CD14-positive monocyte (primary cell): ENCODE measurements around the gene CEBPZOS. TPM values are rescaled to one million over a fixed set of nuclear protein-coding genes. Genes with fewer than 3 reads are reported as not detected.

Experiments
- DNase-seq, 3 donors: peaks; one replicate each; pipeline ENCODE4 v3.0.0-alpha.2; 2011 to 2022
- H2AFZ ChIP-seq: 2 replicates; pipeline ENCODE4 v1.6.0; 2012; ENCODE audit warnings: mild to moderate bottlenecking, low read depth, low read length, inconsistent platforms; ENCODE audit not compliant: insufficient read depth, poor library complexity, severe bottlenecking
- H3K27ac ChIP-seq, 2 donors: 1 replicate in 1 of 2; 2 replicates in 1 of 2; pipeline ENCODE4 v1.5.1; 2012 to 2013; ENCODE audit warnings: low read length in 2 of 2, control low read depth in 1 of 2, inconsistent platforms in 1 of 2, low read depth in 1 of 2, mild to moderate bottlenecking in 1 of 2
- H3K27me3 ChIP-seq, 2 donors: one replicate each; pipeline versions ENCODE4 v1.6.0 to v1.6.1; 2011 to 2013; ENCODE audit warnings: low read length in 2 of 2; ENCODE audit not compliant: control insufficient read depth in 2 of 2, insufficient read depth in 2 of 2
- H3K36me3 ChIP-seq, 2 donors: replicated peaks in 1 of 2; 1 replicate in 1 of 2; 2 replicates in 1 of 2; pipeline versions ENCODE4 v1.5.1 to v1.6.1; 2012 to 2013; ENCODE audit warnings: low read length in 2 of 2, control low read depth in 1 of 2, inconsistent platforms in 1 of 2, mild to moderate bottlenecking in 1 of 2; ENCODE audit not compliant: insufficient read depth in 2 of 2, control insufficient read depth in 1 of 2
- H3K4me1 ChIP-seq, 2 donors: 1 replicate in 1 of 2; 2 replicates in 1 of 2; pipeline versions ENCODE4 v1.5.1 to v1.6.1; 2012 to 2013; ENCODE audit warnings: low read length in 2 of 2, control low read depth in 1 of 2, inconsistent platforms in 1 of 2, mild to moderate bottlenecking in 1 of 2, moderate library complexity in 1 of 2; ENCODE audit not compliant: insufficient read depth in 2 of 2, control insufficient read depth in 1 of 2
- H3K4me2 ChIP-seq: replicated peaks from 2 replicates; pipeline ENCODE3; 2012; ENCODE audit warnings: low read length, moderate library complexity, mild to moderate bottlenecking; ENCODE audit not compliant: poor library complexity, severe bottlenecking; ENCODE audit errors: extremely low read depth
- H3K4me3 ChIP-seq, 3 experiments: fragments of 200-600 bp in 1 of 3; sonication (generic) in 1 of 3; replicated peaks in 1 of 3; 1 replicate in 2 of 3; 2 replicates in 1 of 3; pipeline ENCODE4 v1.5.1; 2011 to 2013; ENCODE audit warnings: low read length in 3 of 3, mild to moderate bottlenecking in 3 of 3, control low read depth in 2 of 3, low read depth in 2 of 3, inconsistent platforms in 1 of 3, moderate library complexity in 1 of 3
- H3K79me2 ChIP-seq: 2 replicates; pipeline ENCODE4 v1.6.0; 2012; ENCODE audit warnings: mild to moderate bottlenecking, control low read depth, inconsistent platforms, low read length, moderate library complexity; ENCODE audit not compliant: insufficient read depth
- H3K9ac ChIP-seq: 2 replicates; pipeline ENCODE4 v1.6.0; 2017; ENCODE audit warnings: low read length, mild to moderate bottlenecking; ENCODE audit not compliant: insufficient read depth, poor library complexity, severe bottlenecking
- H3K9me3 ChIP-seq, 2 donors: replicated peaks in 1 of 2; 1 replicate in 1 of 2; 2 replicates in 1 of 2; pipeline versions ENCODE4 v1.5.1 to v1.6.1; 2012 to 2013; ENCODE audit warnings: low read length in 2 of 2, control low read depth in 1 of 2; ENCODE audit not compliant: control insufficient read depth in 1 of 2, insufficient read depth in 1 of 2
- H4K20me1 ChIP-seq: 2 replicates; pipeline ENCODE4 v1.6.0; 2012; ENCODE audit warnings: mild to moderate bottlenecking, low read length, control low read depth, moderate library complexity; ENCODE audit not compliant: insufficient read depth
- H3K27ac Mint-ChIP-seq, 7 donors: one replicate each; pipeline ENCODE4 v1.8.0; 2020; ENCODE audit warnings: mild to moderate bottlenecking in 7 of 7, mixed read lengths in 7 of 7, moderate library complexity in 6 of 7, inconsistent platforms in 2 of 7
- H3K27me3 Mint-ChIP-seq, 3 donors: one replicate each; pipeline ENCODE4 v1.8.0; 2021 to 2022; ENCODE audit warnings: low read depth in 3 of 3, mild to moderate bottlenecking in 3 of 3, mixed read lengths in 3 of 3, moderate library complexity in 3 of 3, inconsistent platforms in 1 of 3
- H3K36me3 Mint-ChIP-seq, 2 donors: one replicate each; pipeline ENCODE4 v1.8.0; 2020; ENCODE audit warnings: mixed read lengths in 2 of 2, inconsistent platforms in 1 of 2, mild to moderate bottlenecking in 1 of 2
- H3K4me1 Mint-ChIP-seq: one replicate; pipeline ENCODE4 v1.8.0; 2020; ENCODE audit warnings: mild to moderate bottlenecking, mixed read lengths
- H3K4me3 Mint-ChIP-seq, 2 donors: one replicate each; pipeline ENCODE4 v1.8.0; 2020; ENCODE audit warnings: mild to moderate bottlenecking in 2 of 2, mixed read lengths in 2 of 2, moderate library complexity in 1 of 2
- H3K9me3 Mint-ChIP-seq, 7 donors: one replicate each; pipeline ENCODE4 v1.8.0; 2020 to 2022; ENCODE audit warnings: mixed read lengths in 7 of 7, mild to moderate bottlenecking in 6 of 7, moderate library complexity in 6 of 7, inconsistent platforms in 2 of 7
- WGBS: methylation state at CpG from one replicate; pipeline ENCODE4 v1.1.5; 2013; ENCODE audit warnings: missing lambda C conversion rate; ENCODE audit not compliant: insufficient coverage; 5-methylcytosine and 5-hydroxymethylcytosine counted together
- intact Hi-C, 2 donors: fragments of 100-400 bp; cut with micrococcal nuclease; formaldehyde crosslinking; loops; one replicate each; pipeline versions ENCODE4 v1.15.0 to v1.15.1; 2023
- polyA plus RNA-seq, 3 donors: library from polyadenylated mRNA; depleted of rRNA in 1 of 3; unstranded in 2 of 3; stranded (reverse) in 1 of 3; fragments of 300-500 nt in 2 of 3; fragments of >200 nt in 1 of 3; fragmentation: Illumina TruSeq in 2 of 3; gene quantifications; 1 replicate in 2 of 3; 2 replicates in 1 of 3; pipeline ENCODE4 v1.2.3, GENCODE V29; 2012 to 2021
- TF ChIP-seq, protein P1 (sequence below): fragments of 200-600 bp; IDR thresholded peaks from one replicate; pipeline ENCODE4 v1.8.0; 2022; ENCODE audit warnings: antibody characterized with exemption, mild to moderate bottlenecking

The CEBPZOS gene
- polyA plus RNA-seq, 3 donors = 12.6 to 19.3 (median 18.2) TPM

- H3K27me3 Mint-ChIP-seq = peaks cover 0 to 2% (median 0%) of the 10 kb centered on the region in 3 donors
- H3K79me2 ChIP-seq = peaks cover 53% of the 10 kb centered on the region
- peaks cover 0 to 4% (median 0%) of the 10 kb centered on the region in 7 donors for H3K9me3 Mint-ChIP-seq
- no peaks in the 10 kb centered on the region for H3K9me3 ChIP-seq
- H3K27ac Mint-ChIP-seq = peak within 1 kb of the TSS; percentile 81 to 95 (median 89)
- H3K4me1 ChIP-seq = peaks cover 21 to 26% of the 10 kb centered on the region in 2 donors
- peaks cover 31% of the 10 kb centered on the region for H3K4me1 Mint-ChIP-seq
- peak within 1 kb of the TSS; percentile 70 to 89 (median 80) for H3K4me3 ChIP-seq
- peak within 1 kb of the TSS; percentile 51 to 88 for H3K27ac ChIP-seq
- peaks cover 13 to 24% of the 10 kb centered on the region in 2 donors for H3K36me3 Mint-ChIP-seq
- H3K27me3 ChIP-seq = no peaks in the 10 kb centered on the region
- peak within 1 kb of the TSS; percentile 92 for H3K9ac ChIP-seq
- 7% methylated on average over 42 of the region's 55 CpGs for WGBS
- H3K4me3 Mint-ChIP-seq = peak within 1 kb of the TSS; percentile 81 to 95
- DNase-seq = peak; percentile 64 to 71 (median 69)
- peaks cover 0 to 12% of the 10 kb centered on the region in 2 donors for H3K36me3 ChIP-seq
- TF ChIP-seq, protein P1, sequence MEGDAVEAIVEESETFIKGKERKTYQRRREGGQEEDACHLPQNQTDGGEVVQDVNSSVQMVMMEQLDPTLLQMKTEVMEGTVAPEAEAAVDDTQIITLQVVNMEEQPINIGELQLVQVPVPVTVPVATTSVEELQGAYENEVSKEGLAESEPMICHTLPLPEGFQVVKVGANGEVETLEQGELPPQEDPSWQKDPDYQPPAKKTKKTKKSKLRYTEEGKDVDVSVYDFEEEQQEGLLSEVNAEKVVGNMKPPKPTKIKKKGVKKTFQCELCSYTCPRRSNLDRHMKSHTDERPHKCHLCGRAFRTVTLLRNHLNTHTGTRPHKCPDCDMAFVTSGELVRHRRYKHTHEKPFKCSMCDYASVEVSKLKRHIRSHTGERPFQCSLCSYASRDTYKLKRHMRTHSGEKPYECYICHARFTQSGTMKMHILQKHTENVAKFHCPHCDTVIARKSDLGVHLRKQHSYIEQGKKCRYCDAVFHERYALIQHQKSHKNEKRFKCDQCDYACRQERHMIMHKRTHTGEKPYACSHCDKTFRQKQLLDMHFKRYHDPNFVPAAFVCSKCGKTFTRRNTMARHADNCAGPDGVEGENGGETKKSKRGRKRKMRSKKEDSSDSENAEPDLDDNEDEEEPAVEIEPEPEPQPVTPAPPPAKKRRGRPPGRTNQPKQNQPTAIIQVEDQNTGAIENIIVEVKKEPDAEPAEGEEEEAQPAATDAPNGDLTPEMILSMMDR = no peak
- H2AFZ ChIP-seq = peak within 1 kb of the TSS; percentile 96
- peak within 1 kb of the TSS; percentile 78 for H3K4me2 ChIP-seq
- peaks cover 28% of the 10 kb centered on the region for H4K20me1 ChIP-seq
- intact Hi-C loops = no loop called here
Measured at GRCh38 chr2:37156857-37157714, 39.2 kb upstream of the CEBPZOS start, which contains the start of gene EIF2AK2. Gene EIF2AK2 (minus strand): TSS chr2:37156980. CDS start chr2:37147806, 9,174 bp downstream.

- H3K4me1 ChIP-seq = peaks cover 0 to 5% of the 10 kb centered on the region in 2 donors
- H3K9me3 Mint-ChIP-seq = peaks cover 11 to 36% (median 27%) of the 10 kb centered on the region in 7 donors
- peaks cover 0 to 2% (median 0%) of the 10 kb centered on the region in 3 donors for H3K27me3 Mint-ChIP-seq
- no peaks in the 10 kb centered on the region for H3K79me2 ChIP-seq
- DNase-seq = no peak
- H3K27ac Mint-ChIP-seq = no peak overlapping the region
- no peak overlapping the region for H3K4me3 ChIP-seq
- no peak overlapping the region for H3K4me2 ChIP-seq
- H3K4me3 Mint-ChIP-seq = no peak overlapping the region
- H4K20me1 ChIP-seq = no peaks in the 10 kb centered on the region
- intact Hi-C loops = no loop called here
- no peak overlapping the region for H2AFZ ChIP-seq
- H3K27ac ChIP-seq = no peak overlapping the region
- peaks cover 3% of the 10 kb centered on the region for H3K4me1 Mint-ChIP-seq
- H3K36me3 Mint-ChIP-seq = peaks cover 0 to 4% of the 10 kb centered on the region in 2 donors
- TF ChIP-seq, protein P1 = no peak
- no peaks in the 10 kb centered on the region for H3K36me3 ChIP-seq
- H3K27me3 ChIP-seq = no peaks in the 10 kb centered on the region
- H3K9ac ChIP-seq = no peak overlapping the region
- WGBS = no CpG with 5 or more reads among the region's 1 CpG
- H3K9me3 ChIP-seq = peaks cover 14 to 20% of the 10 kb centered on the region in 2 donors
Measured at GRCh38 chr2:37164757-37165156, 31.5 kb upstream of the CEBPZOS start.
